Activated T-cell treated with anti-CD3 and anti-CD28 coated beads for 48 hours (primary cell): ENCODE measurements around the gene DNAJC10.

Source experiments
- DNase-seq: peaks from one replicate; pipeline ENCODE4 v3.0.0-alpha.2; 2020; ENCODE audit warnings: low read depth

Gene DNAJC10

GRCh38 chr2:182836451-182836850, 120.4 kb downstream of the DNAJC10 start:
- no peak for DNase-seq
